ENCODE measurements around the gene U2SURP. TPM values are rescaled to one million over a fixed set of nuclear protein-coding genes. Genes with fewer than 3 reads are reported as not detected.

Gene U2SURP
- total RNA-seq, 1 experiment from 2014 or later = 125 TPM

- BruUV-seq (replicated peaks) = no TSS peak
- Histone ChIP-seq H3K36me3 (ENCODE audit: control insufficient read depth, insufficient read depth, low read length) (no peaks in the 10 kb centered on the region), H3K27me3 (replicated peaks; ENCODE audit: control insufficient read depth, insufficient read depth, low read length) (no peaks in the 10 kb centered on the region), H3K9me3 (no peaks in the 10 kb centered on the region), H3K4me3 (ENCODE audit: low read depth, low read length) (no peak overlapping the region), H3K4me1 (no peaks in the 10 kb centered on the region)
- Mint-ChIP-seq H3K4me1 (ENCODE audit: low read depth, unreplicated experiment) (no peaks in the 10 kb centered on the region), H3K27ac (ENCODE audit: unreplicated experiment) (no peak overlapping the region), H3K9me3 (ENCODE audit: unreplicated experiment) (no peaks in the 10 kb centered on the region), H3K36me3 (ENCODE audit: insufficient read depth, unreplicated experiment) (no peaks in the 10 kb centered on the region), H3K4me3 (ENCODE audit: unreplicated experiment) (no peak overlapping the region), H3K27me3 (ENCODE audit: insufficient read depth, unreplicated experiment) (peaks cover 6% of the 10 kb centered on the region)
- CTCF ChIA-PET = no interaction called here
- DNase-seq = no peak
- TF ChIP-seq CTCF (IDR thresholded peaks at IDR 0.05; ENCODE audit: insufficient read depth in 1 of 2, low read depth in 1 of 2, low read length in 1 of 2, severe bottlenecking in 1 of 2, unreplicated experiment in 1 of 2) = no peak
- POLR2A ChIA-PET = no interaction called here
- intact Hi-C loops (cut with micrococcal nuclease; ENCODE audit: unreplicated experiment) = no loop called here
These were observed 87.5 kb downstream of the U2SURP start for GRCh38 chr3:143088835-143089234.

DNA sequence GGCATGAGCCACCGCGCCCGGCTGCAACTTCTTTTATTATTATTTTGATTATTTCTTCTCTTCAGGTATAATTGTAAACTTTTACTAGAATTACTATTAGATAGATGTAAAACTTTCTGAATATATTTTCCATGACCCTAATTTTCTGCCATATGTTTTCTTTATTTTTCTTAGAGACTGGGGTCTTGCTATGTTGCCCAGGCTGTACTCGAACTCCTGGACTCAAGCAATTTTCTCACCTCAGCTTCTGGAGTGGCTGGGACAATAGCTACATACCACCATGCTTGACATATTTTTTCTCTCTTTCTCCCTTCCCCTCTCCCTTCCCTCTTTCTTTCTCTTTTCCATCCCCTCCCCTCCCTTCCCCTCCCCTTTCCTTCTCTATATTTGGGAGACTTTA is 88.6 kb downstream of the U2SURP start:
- intact Hi-C loops (cut with micrococcal nuclease; ENCODE audit: unreplicated experiment) = no loop called here
- Histone ChIP-seq H3K36me3 (ENCODE audit: control insufficient read depth, insufficient read depth, low read length) (no peaks in the 10 kb centered on the region), H3K4me3 (ENCODE audit: low read depth, low read length) (no peak overlapping the region), H3K27me3 (replicated peaks; ENCODE audit: control insufficient read depth, insufficient read depth, low read length) (no peaks in the 10 kb centered on the region), H3K4me1 (no peaks in the 10 kb centered on the region), H3K9me3 (no peaks in the 10 kb centered on the region)
- no peak for DNase-seq
- BruUV-seq (replicated peaks) = no TSS peak
- no peaks in the 10 kb centered on the region for H3K4me1 Mint-ChIP-seq (ENCODE audit: low read depth, unreplicated experiment)
- TF ChIP-seq CTCF (IDR thresholded peaks at IDR 0.05; ENCODE audit: insufficient read depth in 1 of 2, low read depth in 1 of 2, low read length in 1 of 2, severe bottlenecking in 1 of 2, unreplicated experiment in 1 of 2) = no peak
- peaks cover 6% of the 10 kb centered on the region for H3K27me3 Mint-ChIP-seq (ENCODE audit: insufficient read depth, unreplicated experiment)
- H3K36me3 Mint-ChIP-seq (ENCODE audit: insufficient read depth, unreplicated experiment) = no peaks in the 10 kb centered on the region
- POLR2A ChIA-PET = no interaction called here
- no peaks in the 10 kb centered on the region for H3K9me3 Mint-ChIP-seq (ENCODE audit: unreplicated experiment)
- H3K4me3 Mint-ChIP-seq (ENCODE audit: unreplicated experiment) = no peak overlapping the region
- no peak overlapping the region for H3K27ac Mint-ChIP-seq (ENCODE audit: unreplicated experiment)
- CTCF ChIA-PET = no interaction called here

GRCh38 chr3:143090486-143090885 is 89.1 kb downstream of the U2SURP start:
- no peak overlapping the region for H3K4me3 ChIP-seq (ENCODE audit: low read depth, low read length)
- no peaks in the 10 kb centered on the region for H3K27me3 ChIP-seq (replicated peaks; ENCODE audit: control insufficient read depth, insufficient read depth, low read length)
- TF ChIP-seq CTCF (IDR thresholded peaks at IDR 0.05; ENCODE audit: insufficient read depth in 1 of 2, low read depth in 1 of 2, low read length in 1 of 2, severe bottlenecking in 1 of 2, unreplicated experiment in 1 of 2) = no peak
- no peaks in the 10 kb centered on the region for H3K9me3 ChIP-seq
- H3K4me1 ChIP-seq = no peaks in the 10 kb centered on the region
- intact Hi-C loops (cut with micrococcal nuclease; ENCODE audit: unreplicated experiment) = no loop called here
- H3K27ac Mint-ChIP-seq (ENCODE audit: unreplicated experiment) = no peak overlapping the region
- no peak overlapping the region for H3K4me3 Mint-ChIP-seq (ENCODE audit: unreplicated experiment)
- H3K4me1 Mint-ChIP-seq (ENCODE audit: low read depth, unreplicated experiment) = no peaks in the 10 kb centered on the region
- DNase-seq = no peak
- no peaks in the 10 kb centered on the region for H3K36me3 ChIP-seq (ENCODE audit: control insufficient read depth, insufficient read depth, low read length)
- POLR2A ChIA-PET = no interaction called here
- H3K27me3 Mint-ChIP-seq (ENCODE audit: insufficient read depth, unreplicated experiment) = peaks cover 6% of the 10 kb centered on the region
- H3K36me3 Mint-ChIP-seq (ENCODE audit: insufficient read depth, unreplicated experiment) = no peaks in the 10 kb centered on the region
- H3K9me3 Mint-ChIP-seq (ENCODE audit: unreplicated experiment) = no peaks in the 10 kb centered on the region
- BruUV-seq (replicated peaks) = no TSS peak
- CTCF ChIA-PET = no interaction called here

All from Caco-2 (cell line).